ENCODE results near the gene R3HDML. TPM values are rescaled to one million over a fixed set of nuclear protein-coding genes. Genes with fewer than 3 reads are reported as not detected.

The R3HDML gene
- total and polyA plus RNA-seq, 2 of the 13 experiments (the other 11 are each of a cell fraction or from before 2014, with no cell fraction given) = not detected

- no peak for TF ChIP-seq ZBTB10 (CRISPR knock-in tag; IDR thresholded peaks at IDR 0.05; ENCODE audit: borderline replicate concordance)
- TF ChIP-seq ZNF614 (CRISPR knock-in tag; IDR thresholded peaks at IDR 0.05; ENCODE audit: borderline replicate concordance) = no peak
- TF ChIP-seq ZNF367 (CRISPR knock-in tag; IDR thresholded peaks at IDR 0.05; ENCODE audit: borderline replicate concordance) = no peak
- TF ChIP-seq KDM3A (CRISPR knock-in tag; IDR thresholded peaks at IDR 0.05; ENCODE audit: low read depth) = no peak
- TF ChIP-seq ZNF451 (CRISPR knock-in tag; IDR thresholded peaks at IDR 0.05) = no peak
- no peak for TF ChIP-seq MLXIP (CRISPR knock-in tag; IDR thresholded peaks at IDR 0.05; ENCODE audit: borderline replicate concordance)
- no peak for TF ChIP-seq ZNF484 (CRISPR knock-in tag; IDR thresholded peaks at IDR 0.05; ENCODE audit: borderline replicate concordance, low read depth)
- TF ChIP-seq ZNF678 (CRISPR knock-in tag; IDR thresholded peaks at IDR 0.05) = no peak
- no peak; the same call in 1 of the 2 replicates for TF ChIP-seq ZNF891 (CRISPR knock-in tag; IDR thresholded peaks at IDR 0.05)
- TF ChIP-seq SATB2 (CRISPR knock-in tag; IDR thresholded peaks at IDR 0.05) = no peak
- peak; percentile 80 for TF ChIP-seq HOXA3 (CRISPR knock-in tag; IDR thresholded peaks at IDR 0.05)
- TF ChIP-seq ATRX (CRISPR knock-in tag; IDR thresholded peaks at IDR 0.05; ENCODE audit: borderline replicate concordance) = no peak
- no peak for TF ChIP-seq KAT7 (CRISPR knock-in tag; IDR thresholded peaks at IDR 0.05; ENCODE audit: borderline replicate concordance)
- TF ChIP-seq JUNB (CRISPR knock-in tag; IDR thresholded peaks at IDR 0.05; ENCODE audit: borderline replicate concordance) = no peak
- no peak for TF ChIP-seq ZNF138 (CRISPR knock-in tag; IDR thresholded peaks at IDR 0.05; ENCODE audit: low read depth)
- TF ChIP-seq ZC3H4 (CRISPR knock-in tag; IDR thresholded peaks at IDR 0.05; ENCODE audit: borderline replicate concordance) = no peak
- TF ChIP-seq HNRNPLL (IDR thresholded peaks at IDR 0.05; ENCODE audit: low read depth, low read length, poor library complexity, severe bottlenecking) = peak; percentile 26
- 0 out of 2 replicates have a peak, but pooled peaks have one; percentile 23 for TF ChIP-seq ZNF331 (CRISPR knock-in tag; IDR thresholded peaks at IDR 0.05)
- no peak for TF ChIP-seq ZNF557 (CRISPR knock-in tag; IDR thresholded peaks at IDR 0.05)
- TF ChIP-seq CCAR2 (optimal IDR thresholded peaks at IDR 0.05; ENCODE audit: low read depth, low read length) = no peak
- no peak for TF ChIP-seq CENPBD1 (CRISPR knock-in tag; IDR thresholded peaks at IDR 0.05; ENCODE audit: borderline replicate concordance, low read depth)
- TF ChIP-seq HCFC1 (IDR thresholded peaks at IDR 0.05; ENCODE audit: low read depth, low read length) = no peak
- no peak for TF ChIP-seq HNRNPH1 (optimal IDR thresholded peaks at IDR 0.05; ENCODE audit: low read depth, low read length)
Measured at GRCh38 chr20:44388466-44389023, 51.7 kb downstream of the R3HDML start (continued).

All from HepG2 (cell line).